Stimulated activated CD4-positive, alpha-beta T cell treated with anti-CD3 and anti-CD28 coated beads, Interleukin-15, amount 100 ng/mL, for 1 hour (primary cell): ENCODE results near the gene ESF1.

ENCODE experiments used
- DNase-seq, 2 donors: peaks; one replicate each; pipeline ENCODE4 v3.0.0-alpha.2; 2020; ENCODE audit warnings: low read depth in 1 of 2, low spot score in 1 of 2

ESF1 gene

GRCh38 chr20:13681248-13682125 lies 103.2 kb downstream of the ESF1 start:
- DNase-seq = no peak

GRCh38 chr20:13678944-13679343 lies 105.8 kb downstream of the ESF1 start:
- DNase-seq = no peak

GRCh38 chr20:13677241-13677640 lies 107.5 kb downstream of the ESF1 start:
- DNase-seq = no peak

- DNase-seq = no peak
These were observed 108.0 kb downstream of the ESF1 start for GRCh38 chr20:13676682-13677081.

- no peak for DNase-seq
These were observed 112.0 kb downstream of the ESF1 start for GRCh38 chr20:13672690-13673089.

GRCh38 chr20:13671916-13672378 lies 112.8 kb downstream of the ESF1 start:
- no peak for DNase-seq

GRCh38 chr20:13671512-13671911 lies 113.2 kb downstream of the ESF1 start:
- DNase-seq = no peak

- DNase-seq = no peak
These were observed 114.6 kb downstream of the ESF1 start for GRCh38 chr20:13670160-13670559.

- no peak for DNase-seq
These were observed 118.9 kb downstream of the ESF1 start for GRCh38 chr20:13665709-13666395.
